HG03066 (cell line): Measurements from ENCODE around the gene OR5K3.
"Not testable (repeated sequence)": the region's sequence is repeated elsewhere in the genome, so short reads cannot be mapped to it uniquely, and the experiment has no call there.

ENCODE experiments used
- ATAC-seq: cut with Tn5 transposase; IDR thresholded peaks from one replicate; pipeline ENCODE4 v1.9.1; 2021; ENCODE audit warnings: low read depth; ENCODE audit not compliant: unreplicated experiment

Gene OR5K3

DNA sequence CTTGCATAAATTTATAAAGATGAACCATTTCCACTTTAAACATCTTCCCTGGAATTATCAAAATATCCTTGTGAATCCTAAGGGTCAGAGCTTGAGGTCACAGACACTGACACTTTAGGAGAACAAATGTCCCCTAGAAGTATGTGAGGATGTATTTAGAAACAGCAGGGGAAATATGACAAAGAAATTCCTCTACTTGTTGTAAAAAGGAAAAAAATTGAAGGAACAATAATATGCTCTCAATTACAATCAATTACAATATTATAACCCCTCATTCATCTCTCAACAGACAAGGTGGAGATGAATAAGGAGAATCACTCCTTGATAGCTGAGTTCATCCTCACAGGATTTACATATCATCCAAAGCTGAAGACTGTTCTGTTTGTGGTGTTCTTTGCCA lies at the start of gene OR5K3:
Gene OR5K3 (plus strand): TSS at position 301 of the 400 bp plus-strand sequence. CDS start 0 bp downstream, at position 301.
- no peak for ATAC-seq

GRCh38 chr3:98341758-98342157 lies 48.7 kb upstream of the OR5K3 start:
- no peak for ATAC-seq

GRCh38 chr3:98343647-98344507 lies 46.6 kb upstream of the OR5K3 start:
- ATAC-seq: no peak

GRCh38 chr3:98350082-98350481 lies 40.4 kb upstream of the OR5K3 start:
- no peak for ATAC-seq

GRCh38 chr3:98353554-98353953 lies 36.9 kb upstream of the OR5K3 start, which contains the start of gene OR5K4:
Gene OR5K4 (plus strand): TSS chr3:98353854. CDS start chr3:98353854, 0 bp downstream.
- no peak for ATAC-seq

DNA sequence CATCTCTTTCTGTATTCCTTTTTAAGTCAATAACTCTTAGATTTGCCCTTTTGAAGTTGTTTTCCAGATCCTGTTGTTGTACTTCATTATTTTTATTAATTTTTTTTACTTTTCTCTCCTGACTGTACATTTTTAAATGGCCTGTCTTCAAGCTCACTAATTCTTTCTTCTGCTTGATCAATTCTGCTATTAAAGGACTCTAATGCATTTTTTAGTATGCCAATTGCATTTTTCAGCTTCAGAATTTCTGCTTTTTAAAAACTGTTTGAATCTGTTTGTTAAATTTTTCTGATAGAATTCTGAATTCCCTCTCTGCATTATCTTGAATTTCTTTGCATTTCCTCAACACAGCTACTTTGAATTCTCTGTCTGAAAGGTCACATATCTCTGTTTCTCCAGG lies 31.2 kb upstream of the OR5K3 start:
- ATAC-seq: no peak

DNA sequence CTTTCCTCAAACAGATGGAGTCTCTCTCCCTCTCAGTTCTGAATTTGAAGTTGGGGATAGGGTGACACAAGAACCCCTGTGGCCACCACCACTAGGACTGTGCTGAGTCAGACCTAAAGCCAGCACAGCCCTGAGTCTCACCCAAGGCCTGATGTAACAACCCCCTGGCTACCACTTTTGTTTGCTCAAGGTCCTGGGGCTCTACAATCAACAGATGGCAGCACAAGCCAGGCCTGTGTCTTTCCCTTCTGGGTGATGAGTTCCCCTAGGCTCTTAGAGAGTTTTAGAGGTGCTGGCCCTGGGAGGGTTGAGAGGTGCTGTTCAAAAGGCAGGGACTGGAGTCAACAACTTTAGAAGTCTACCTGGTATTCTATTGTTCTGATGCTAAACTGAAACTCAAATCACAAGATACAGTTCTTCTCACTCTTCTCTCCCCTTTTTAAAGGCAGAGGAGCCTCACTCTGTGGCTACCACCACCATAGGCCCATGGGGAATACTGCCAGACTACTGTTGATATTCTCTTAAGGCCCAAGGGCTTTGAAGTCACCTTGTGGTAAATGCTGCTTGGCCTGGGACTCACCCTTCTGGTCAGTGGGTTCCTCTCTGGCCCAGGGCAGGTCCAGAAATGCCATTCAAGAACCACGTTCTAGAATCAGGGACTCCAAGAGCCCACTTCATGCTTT lies 30.3 kb upstream of the OR5K3 start:
- ATAC-seq: no peak

DNA sequence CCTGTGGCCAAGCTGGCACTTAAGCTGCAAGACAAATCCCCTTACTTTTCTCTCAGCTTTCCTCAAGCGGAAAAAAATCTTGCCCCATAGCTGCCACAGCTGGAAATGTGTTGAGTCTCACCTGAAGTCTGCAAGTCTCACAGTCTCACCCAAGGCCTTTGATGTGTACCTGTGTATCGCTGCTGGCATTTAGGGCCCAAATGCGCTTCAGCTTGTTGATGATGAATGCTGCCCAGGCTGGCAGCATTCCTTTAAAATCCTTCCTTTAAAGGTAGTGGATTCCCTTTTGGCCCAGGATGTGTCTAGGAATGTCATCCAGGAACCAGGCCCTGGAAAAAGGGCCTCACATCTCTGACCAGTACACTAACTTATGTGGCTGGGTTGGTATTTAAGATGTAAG lies 29.8 kb upstream of the OR5K3 start:
- ATAC-seq: no peak

GRCh38 chr3:98361289-98361688 lies 29.2 kb upstream of the OR5K3 start:
- no peak for ATAC-seq

DNA sequence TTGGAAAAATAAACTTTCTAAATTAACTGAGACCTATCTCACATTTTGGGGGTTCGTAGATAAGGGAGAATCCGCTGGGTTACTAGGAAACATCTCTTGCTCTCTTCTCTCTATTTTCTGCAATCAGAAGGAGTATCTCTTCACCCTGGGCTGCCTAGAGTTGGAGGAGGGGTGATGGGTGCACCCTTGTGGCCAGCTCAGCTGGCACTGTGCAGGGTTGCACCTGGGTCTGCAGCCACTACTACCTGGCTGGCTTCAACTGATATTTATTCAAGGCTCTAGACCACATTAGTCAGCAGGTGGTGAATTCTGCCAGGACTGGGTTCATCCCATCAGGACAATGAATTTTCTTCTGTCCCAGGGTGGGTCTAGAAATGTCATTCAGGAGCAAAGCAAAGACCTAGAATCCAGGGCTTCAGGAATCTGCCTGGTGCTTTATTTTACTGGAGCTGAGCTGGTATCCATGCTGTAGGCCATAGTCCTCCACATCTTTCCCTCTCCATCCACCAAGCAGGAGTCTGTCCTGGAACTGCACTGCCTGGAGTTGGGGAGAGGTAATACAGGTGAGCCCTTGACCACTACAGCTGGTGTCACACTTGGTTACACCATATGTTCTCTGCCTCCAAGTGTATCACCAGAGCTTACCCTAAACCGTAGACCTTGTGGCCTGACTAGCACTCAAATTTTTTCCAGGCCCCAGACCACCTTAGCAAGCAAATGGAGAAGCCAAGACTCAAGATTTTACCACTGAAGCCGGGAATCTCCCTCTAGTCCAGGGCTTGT lies 22.8 kb upstream of the OR5K3 start:
- ATAC-seq: no peak

DNA sequence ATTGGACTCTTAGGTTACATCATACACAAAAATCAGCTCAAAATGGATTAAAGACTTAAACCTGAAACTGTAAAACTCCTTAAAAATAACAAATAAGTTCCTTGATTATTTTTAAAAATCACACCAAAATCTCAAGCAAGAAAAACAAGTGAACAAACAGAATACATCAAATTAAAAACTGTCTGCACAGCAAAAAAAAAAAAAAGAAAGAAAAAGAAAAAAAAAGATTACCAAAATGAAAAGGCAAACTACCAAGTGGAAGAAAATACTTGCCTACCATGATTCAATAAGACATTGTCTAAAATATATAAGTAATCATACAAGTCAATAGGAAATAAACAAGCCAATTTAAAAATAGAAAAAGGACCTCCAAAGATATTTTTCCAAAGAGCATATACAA lies 19.3 kb upstream of the OR5K3 start:
- ATAC-seq: no peak

GRCh38 chr3:98371853-98372252 lies 18.6 kb upstream of the OR5K3 start:
- ATAC-seq: no peak

DNA sequence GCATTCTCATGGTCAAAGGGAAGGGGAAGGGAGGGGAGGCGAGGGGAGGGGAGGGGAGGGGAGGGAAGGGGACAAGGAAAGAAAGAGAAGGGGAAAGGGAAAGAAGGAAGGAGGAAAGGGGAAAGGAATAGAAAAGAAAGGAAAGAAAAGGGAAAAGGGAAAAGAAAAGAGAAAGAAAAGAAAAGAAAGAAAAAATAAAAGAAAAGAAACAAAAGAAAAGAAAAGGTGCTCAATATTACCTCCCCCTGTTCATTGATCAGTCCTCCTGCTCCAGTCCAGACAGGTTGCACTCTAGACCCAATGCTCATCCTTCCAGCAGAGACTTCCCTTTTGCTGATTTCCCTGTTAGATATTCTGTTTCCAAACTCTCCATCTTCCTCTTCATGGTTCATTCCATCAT lies 18.0 kb upstream of the OR5K3 start:
- ATAC-seq: no peak

DNA sequence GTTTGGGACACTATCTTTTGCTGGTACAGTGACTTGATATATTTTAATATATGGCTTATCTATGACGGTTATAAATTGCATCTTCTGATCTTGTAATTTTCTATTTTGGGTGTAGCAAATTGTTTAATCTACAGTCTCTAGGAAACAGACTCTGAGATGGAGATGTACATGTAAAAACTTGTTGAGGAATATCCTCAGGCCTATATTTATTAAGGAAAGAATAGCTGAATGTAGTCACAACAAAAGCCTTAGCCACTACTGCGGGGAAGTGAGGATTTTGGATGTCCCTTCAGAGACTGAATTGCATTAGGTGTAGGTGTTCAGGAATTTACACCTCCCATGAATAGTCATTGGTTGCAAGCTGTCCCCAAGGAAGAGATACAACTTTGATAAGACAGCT lies 13.8 kb upstream of the OR5K3 start:
- no peak for ATAC-seq

GRCh38 chr3:98388147-98388546 lies 2.3 kb upstream of the OR5K3 start:
- ATAC-seq: no peak

DNA sequence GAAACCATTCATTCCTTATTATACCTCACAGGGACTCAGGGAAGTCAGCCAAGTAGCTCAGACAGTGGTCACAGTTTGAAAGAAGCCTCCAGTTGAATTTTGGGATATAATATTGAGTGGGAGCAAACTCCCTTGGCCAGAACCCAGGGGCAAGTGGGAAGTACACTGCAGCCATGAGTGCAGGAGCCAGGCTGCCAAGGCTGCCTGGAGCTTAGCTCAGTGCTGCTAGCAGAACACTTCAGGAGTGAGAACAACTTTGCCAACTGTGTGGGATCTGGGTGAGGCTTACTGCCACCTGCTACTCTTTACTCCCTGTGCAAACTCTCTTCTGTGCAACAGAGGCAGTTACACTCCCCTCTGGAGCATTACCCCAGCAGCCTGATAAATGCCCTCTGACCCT lies 4.6 kb downstream of the OR5K3 start:
- ATAC-seq: no peak

GRCh38 chr3:98396482-98396881 lies 6.0 kb downstream of the OR5K3 start:
- not testable (repeated sequence) for ATAC-seq

- ATAC-seq: no peak
Measured at GRCh38 chr3:98398513-98398912, 8.0 kb downstream of the OR5K3 start.

DNA sequence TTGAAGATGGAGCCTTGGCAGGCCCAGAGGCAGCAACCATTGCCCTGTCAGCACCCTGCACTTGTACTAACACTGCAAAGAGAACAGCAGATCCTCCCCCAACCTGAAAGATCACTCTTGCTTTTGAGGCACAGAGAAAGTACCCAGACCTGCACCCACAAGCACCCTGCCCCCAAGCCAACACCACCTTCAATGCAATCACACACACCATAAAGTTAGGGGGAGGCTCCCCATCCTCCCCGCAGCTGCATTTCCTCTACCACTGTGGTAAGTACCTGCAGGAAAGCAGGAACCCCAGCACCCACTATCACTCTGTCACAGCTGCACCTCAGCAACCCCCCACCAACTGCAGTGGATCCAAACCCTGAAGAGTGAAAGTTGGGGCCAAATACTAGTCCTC lies 12.0 kb downstream of the OR5K3 start:
- no peak for ATAC-seq

DNA sequence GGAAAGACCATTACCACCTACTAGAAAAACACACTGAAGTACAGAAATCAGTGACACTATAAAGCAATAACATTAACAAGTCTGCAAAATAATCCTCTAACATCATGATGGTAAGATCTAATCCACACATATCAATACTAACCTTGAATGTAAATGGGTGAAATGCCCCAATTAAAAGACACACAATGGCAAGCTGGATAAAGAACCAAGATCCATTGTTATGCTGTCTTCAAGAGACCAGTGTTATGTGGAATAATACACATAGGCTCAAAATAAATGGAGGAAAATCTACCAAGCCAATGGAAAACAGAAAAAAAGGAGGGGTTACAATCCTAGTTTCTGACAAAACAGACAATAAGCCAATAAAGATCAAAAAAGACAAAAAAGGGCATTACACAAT lies 13.5 kb downstream of the OR5K3 start:
- no peak for ATAC-seq

DNA sequence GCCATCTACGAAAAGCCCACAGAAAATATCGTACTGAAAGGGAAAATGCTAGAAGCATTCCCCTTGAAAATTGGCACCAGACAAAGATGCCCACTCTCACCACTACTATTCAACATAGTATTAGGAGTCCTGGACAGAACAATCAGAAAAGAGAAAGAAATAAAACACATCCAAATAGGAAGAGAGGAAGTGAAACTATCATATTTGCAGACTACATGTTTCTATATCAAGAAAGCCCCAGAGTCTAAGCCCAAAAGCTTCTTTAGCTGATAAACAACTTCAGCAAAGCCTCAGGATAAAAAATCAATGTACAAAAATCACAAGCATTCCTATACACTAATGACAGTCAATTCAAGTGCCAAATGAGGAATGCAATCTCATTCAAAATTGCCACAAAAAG lies 15.6 kb downstream of the OR5K3 start:
- no peak for ATAC-seq
